GM06990 (cell line): ENCODE results near the gene SYNPO2.
"Not testable (repeated sequence)": the region's sequence is repeated elsewhere in the genome, so short reads cannot be mapped to it uniquely, and the experiment has no call there.

Experiments used
- DNase-seq: peaks from one replicate; pipeline ENCODE4 v3.0.0-alpha.2; 2011; ENCODE audit not compliant: insufficient read length; ENCODE audit errors: extremely low read depth
- H3K27me3 ChIP-seq: replicated peaks from 2 replicates; pipeline ENCODE4 v1.6.0; 2011; ENCODE audit warnings: low read length; ENCODE audit not compliant: control insufficient read depth, insufficient read depth
- H3K36me3 ChIP-seq: 2 replicates; pipeline ENCODE4 v1.5.1; 2011; ENCODE audit warnings: low read length; ENCODE audit not compliant: control insufficient read depth, insufficient read depth
- H3K4me3 ChIP-seq: replicated peaks from 2 replicates; pipeline ENCODE4 v1.5.1; 2011; ENCODE audit warnings: low read depth, mild to moderate bottlenecking, control low read depth, low read length
- TF ChIP-seq, protein P1 (sequence below): IDR thresholded peaks from 2 replicates; pipeline ENCODE4 v1.5.1; 2011; ENCODE audit warnings: low read length, control low read depth, mild to moderate bottlenecking, inconsistent platforms; ENCODE audit not compliant: insufficient read depth, poor library complexity, severe bottlenecking

The SYNPO2 gene

DNA sequence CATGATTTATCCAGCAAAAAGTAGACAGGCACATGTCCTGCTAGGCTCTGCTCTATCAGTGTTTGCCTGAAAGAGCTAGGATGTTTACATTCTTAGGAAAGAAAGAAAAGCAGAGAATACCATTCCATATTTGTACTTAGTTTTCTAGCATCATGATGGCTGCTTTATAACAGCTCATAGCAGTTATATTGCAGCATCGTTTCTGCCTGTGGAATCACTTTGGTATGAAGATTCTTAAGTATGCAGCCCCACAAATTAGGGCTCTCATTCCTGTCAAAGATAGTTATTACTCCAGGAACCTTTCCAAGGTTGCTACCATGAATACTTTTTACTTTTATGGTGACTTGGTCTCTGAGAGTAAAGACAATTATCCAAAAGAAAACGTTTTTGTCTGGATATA lies 128.0 kb downstream of the SYNPO2 start:
- Histone ChIP-seq H3K4me3 (no peak overlapping the region), H3K36me3 (no peaks in the 10 kb centered on the region), H3K27me3 (no peaks in the 10 kb centered on the region)
- no peak for DNase-seq
- TF ChIP-seq, protein P1, sequence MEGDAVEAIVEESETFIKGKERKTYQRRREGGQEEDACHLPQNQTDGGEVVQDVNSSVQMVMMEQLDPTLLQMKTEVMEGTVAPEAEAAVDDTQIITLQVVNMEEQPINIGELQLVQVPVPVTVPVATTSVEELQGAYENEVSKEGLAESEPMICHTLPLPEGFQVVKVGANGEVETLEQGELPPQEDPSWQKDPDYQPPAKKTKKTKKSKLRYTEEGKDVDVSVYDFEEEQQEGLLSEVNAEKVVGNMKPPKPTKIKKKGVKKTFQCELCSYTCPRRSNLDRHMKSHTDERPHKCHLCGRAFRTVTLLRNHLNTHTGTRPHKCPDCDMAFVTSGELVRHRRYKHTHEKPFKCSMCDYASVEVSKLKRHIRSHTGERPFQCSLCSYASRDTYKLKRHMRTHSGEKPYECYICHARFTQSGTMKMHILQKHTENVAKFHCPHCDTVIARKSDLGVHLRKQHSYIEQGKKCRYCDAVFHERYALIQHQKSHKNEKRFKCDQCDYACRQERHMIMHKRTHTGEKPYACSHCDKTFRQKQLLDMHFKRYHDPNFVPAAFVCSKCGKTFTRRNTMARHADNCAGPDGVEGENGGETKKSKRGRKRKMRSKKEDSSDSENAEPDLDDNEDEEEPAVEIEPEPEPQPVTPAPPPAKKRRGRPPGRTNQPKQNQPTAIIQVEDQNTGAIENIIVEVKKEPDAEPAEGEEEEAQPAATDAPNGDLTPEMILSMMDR, result no peak

- no peak for DNase-seq
- no peak overlapping the region for H3K4me3 ChIP-seq
- H3K36me3 ChIP-seq, result no peaks in the 10 kb centered on the region
- H3K27me3 ChIP-seq, result no peaks in the 10 kb centered on the region
- TF ChIP-seq, protein P1, result no peak
Observed at GRCh38 chr4:119017636-119018035, 129.0 kb downstream of the SYNPO2 start.

GRCh38 chr4:119020158-119020557 lies 131.5 kb downstream of the SYNPO2 start:
- no peaks in the 10 kb centered on the region for H3K27me3 ChIP-seq
- H3K36me3 ChIP-seq, result no peaks in the 10 kb centered on the region
- no peak for DNase-seq
- no peak overlapping the region for H3K4me3 ChIP-seq
- TF ChIP-seq, protein P1, result no peak

DNA sequence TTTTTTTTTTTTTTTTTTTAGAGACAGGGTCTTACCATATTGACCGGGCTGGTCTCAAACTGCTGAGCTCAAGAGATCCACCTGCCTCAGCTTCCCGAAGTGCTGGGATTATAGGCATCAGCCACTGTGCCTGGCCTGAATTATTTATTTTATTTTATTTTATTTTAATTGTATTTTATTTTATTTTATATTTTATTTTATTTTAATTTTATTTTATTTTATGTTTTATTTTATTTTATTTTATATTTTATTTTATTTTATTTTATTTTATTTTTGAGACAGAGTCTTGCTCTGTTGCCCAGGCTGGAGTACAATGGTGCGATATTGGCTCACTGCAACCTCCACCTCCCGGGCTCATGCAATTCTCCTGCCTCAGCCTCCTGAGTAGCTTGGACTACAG lies 133.9 kb downstream of the SYNPO2 start:
- DNase-seq, H3K36me3 ChIP-seq, H3K4me3 ChIP-seq, H3K27me3 ChIP-seq: not testable (repeated sequence)

- H3K27me3 ChIP-seq, result no peaks in the 10 kb centered on the region
- H3K4me3 ChIP-seq, result no peak overlapping the region
- H3K36me3 ChIP-seq, result no peaks in the 10 kb centered on the region
- no peak for DNase-seq
- TF ChIP-seq, protein P1, result no peak
Observed at GRCh38 chr4:119024102-119024501, 135.4 kb downstream of the SYNPO2 start.

DNA sequence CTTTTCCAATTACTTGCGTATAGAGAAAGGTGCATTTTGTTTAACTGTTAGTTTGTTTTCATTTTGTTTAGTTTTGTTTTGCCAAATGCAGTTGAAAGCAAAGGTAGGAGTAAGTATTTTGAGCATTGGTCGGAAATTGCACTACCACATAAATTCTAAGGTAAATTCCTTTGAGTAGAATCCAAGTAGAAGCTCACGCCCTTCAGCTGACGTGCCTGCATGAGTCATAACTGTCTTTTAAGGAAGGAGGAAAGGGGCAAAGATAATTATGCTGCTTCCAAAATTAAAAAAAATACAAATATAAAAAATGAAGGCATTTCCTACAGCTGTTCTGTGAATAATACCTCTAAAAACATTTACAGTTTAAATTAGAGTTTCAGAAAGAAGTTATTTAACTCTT lies 136.8 kb downstream of the SYNPO2 start:
- Histone ChIP-seq H3K4me3 (no peak overlapping the region), H3K27me3 (no peaks in the 10 kb centered on the region), H3K36me3 (no peaks in the 10 kb centered on the region)
- DNase-seq, result no peak
- TF ChIP-seq, protein P1, result no peak
